ENCODE results near the gene FLNC. TPM values are rescaled to one million over a fixed set of nuclear protein-coding genes. Genes with fewer than 3 reads are reported as not detected.

FLNC gene
- total RNA-seq, 1 experiment from 2014 or later: 128 TPM

DNA sequence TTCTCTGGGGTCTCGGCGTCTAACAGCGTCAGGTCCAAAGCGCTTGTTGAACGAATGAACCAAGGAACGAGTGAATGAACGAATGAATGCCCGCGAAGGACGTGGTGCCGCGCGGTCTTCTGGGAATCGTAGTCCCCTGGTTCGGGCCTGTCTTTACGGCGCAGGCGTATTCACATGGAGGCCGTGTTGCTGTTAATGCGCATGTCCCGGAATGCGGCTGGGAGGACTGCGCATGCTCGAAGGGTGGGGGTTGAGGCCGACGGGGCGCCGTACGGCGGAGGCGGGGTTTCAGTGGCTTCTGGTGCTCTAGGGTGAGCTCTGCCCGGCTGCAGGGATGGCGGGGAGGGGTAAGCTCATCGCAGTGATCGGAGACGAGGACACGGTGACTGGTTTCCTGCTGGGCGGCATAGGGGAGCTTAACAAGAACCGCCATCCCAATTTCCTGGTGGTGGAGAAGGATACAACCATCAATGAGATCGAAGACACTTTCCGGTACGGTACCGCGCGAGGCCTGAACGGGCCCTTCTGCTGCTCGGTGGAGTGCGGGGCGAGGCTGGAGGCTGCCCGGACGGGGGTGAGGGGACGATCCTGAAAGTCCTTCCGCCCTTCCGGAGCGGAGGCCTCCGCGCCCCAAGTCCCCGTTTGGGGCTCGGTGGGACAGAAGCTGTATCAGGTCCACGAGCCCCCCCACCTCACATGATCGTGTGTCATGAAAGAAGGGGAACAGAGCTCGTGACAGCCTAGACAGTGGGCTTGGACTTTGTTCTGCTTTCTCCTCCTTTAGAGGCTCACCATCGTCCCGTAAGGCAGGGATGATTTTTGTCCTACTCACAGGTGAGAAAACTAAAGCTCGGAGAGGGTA is 32.6 kb downstream of the FLNC start, which contains the start of gene ATP6V1F:
Gene ATP6V1F (plus strand): TSS at position 286 of the 862 bp plus-strand sequence. CDS start 49 bp downstream, at position 335.
- intact Hi-C loops (cut with micrococcal nuclease; ENCODE audit: unreplicated experiment): loop anchor here (1.0 to 2.0 kb wide), 2 partner anchors 17 to 32 kb away; partner anchors contain the start of gene FLNC
- TSS peak; percentile 40 for BruUV-seq (replicated peaks)

DNA sequence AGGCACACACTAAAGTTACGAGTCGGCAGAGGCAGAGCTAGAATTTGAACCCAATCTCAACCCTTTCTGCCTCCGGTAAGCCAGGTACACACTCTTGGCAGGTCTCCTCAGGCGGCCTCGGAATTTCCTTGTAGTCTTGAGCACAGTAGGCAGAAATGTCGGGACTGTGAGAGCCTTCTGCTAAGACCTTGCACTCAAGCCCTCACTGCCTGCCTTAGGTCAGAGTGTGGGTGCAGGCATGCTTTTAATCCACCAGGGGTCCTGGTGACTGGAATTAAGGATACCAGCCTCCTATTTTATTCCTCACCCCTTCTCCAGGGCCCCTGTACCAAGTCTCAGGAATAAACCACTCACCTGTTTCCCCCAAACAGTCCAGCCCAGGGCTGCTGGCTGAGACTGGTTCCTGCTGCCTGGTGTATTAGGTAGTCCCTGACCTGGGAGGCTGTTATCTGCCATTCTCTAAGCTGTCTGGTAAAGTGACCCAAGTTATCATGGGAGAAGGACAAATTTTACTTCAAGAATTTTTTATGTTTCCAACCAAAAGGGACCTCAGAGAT is 33.3 kb downstream of the FLNC start:
- POLR2A ChIA-PET: interaction anchor here (1.1 to 1.2 kb wide), 2 partner anchors 13 to 16 kb away, joined by 3 read pairs; no protein-coding TSS in a partner anchor
- Histone ChIP-seq H3K36me3 (ENCODE audit: control insufficient read depth, insufficient read depth, low read length) (no peaks in the 10 kb centered on the region; the same call in none of the 2 replicates), H3K4me3 (ENCODE audit: low read depth, low read length) (peak overlapping the region; percentile 93), H3K4me1 (peaks cover 15% of the 10 kb centered on the region; the same call in 1 of the 2 replicates), H3K9me3 (no peaks in the 10 kb centered on the region), H3K27me3 (replicated peaks; ENCODE audit: control insufficient read depth, insufficient read depth, low read length) (no peaks in the 10 kb centered on the region)
- peak; percentile 73 for DNase-seq
- H3K4me1 Mint-ChIP-seq (ENCODE audit: low read depth, unreplicated experiment): peaks cover 12% of the 10 kb centered on the region
- peak overlapping the region; percentile 84 for H3K4me3 Mint-ChIP-seq (ENCODE audit: unreplicated experiment)
- peak; percentile 62 to 77 for TF ChIP-seq CTCF (IDR thresholded peaks at IDR 0.05; ENCODE audit: insufficient read depth in 1 of 2, low read depth in 1 of 2, low read length in 1 of 2, severe bottlenecking in 1 of 2, unreplicated experiment in 1 of 2)
- CTCF ChIA-PET: interaction anchor here (0.6 to 2.7 kb wide), 7 partner anchors 10 to 125 kb away, joined by 3 to 33 read pairs (median 4); no protein-coding TSS in a partner anchor
- H3K27me3 Mint-ChIP-seq (ENCODE audit: insufficient read depth, unreplicated experiment): no peaks in the 10 kb centered on the region
- H3K27ac Mint-ChIP-seq (ENCODE audit: unreplicated experiment): no peak overlapping the region
- no TSS peak for BruUV-seq (replicated peaks)
- H3K9me3 Mint-ChIP-seq (ENCODE audit: unreplicated experiment): no peaks in the 10 kb centered on the region
- intact Hi-C loops (cut with micrococcal nuclease; ENCODE audit: unreplicated experiment): loop anchor here (1.0 to 2.0 kb wide), 2 partner anchors 17 to 33 kb away; partner anchors contain the start of gene FLNC
- peaks cover 32% of the 10 kb centered on the region for H3K36me3 Mint-ChIP-seq (ENCODE audit: insufficient read depth, unreplicated experiment)

More for the DNA sequence above, 32.6 kb downstream of the FLNC start, which contains the start of gene ATP6V1F:
- peaks cover 32% of the 10 kb centered on the region for H3K36me3 Mint-ChIP-seq (ENCODE audit: insufficient read depth, unreplicated experiment)
- peaks cover 12% of the 10 kb centered on the region for H3K4me1 Mint-ChIP-seq (ENCODE audit: low read depth, unreplicated experiment)
- no peaks in the 10 kb centered on the region for H3K27me3 Mint-ChIP-seq (ENCODE audit: insufficient read depth, unreplicated experiment)
- no peak for TF ChIP-seq CTCF (IDR thresholded peaks at IDR 0.05; ENCODE audit: insufficient read depth in 1 of 2, low read depth in 1 of 2, low read length in 1 of 2, severe bottlenecking in 1 of 2, unreplicated experiment in 1 of 2)
- Histone ChIP-seq H3K9me3 (no peaks in the 10 kb centered on the region), H3K4me3 (ENCODE audit: low read depth, low read length) (peak within 1 kb of the TSS; percentile 93), H3K36me3 (ENCODE audit: control insufficient read depth, insufficient read depth, low read length) (no peaks in the 10 kb centered on the region; the same call in none of the 2 replicates), H3K27me3 (replicated peaks; ENCODE audit: control insufficient read depth, insufficient read depth, low read length) (no peaks in the 10 kb centered on the region), H3K4me1 (peaks cover 8% of the 10 kb centered on the region; the same call in 1 of the 2 replicates)
- no peaks in the 10 kb centered on the region for H3K9me3 Mint-ChIP-seq (ENCODE audit: unreplicated experiment)
- ChIA-PET CTCF (interaction anchor here (0.6 to 2.7 kb wide), 15 partner anchors 11 to 432 kb away, joined by 3 to 33 read pairs (median 4); no protein-coding TSS in a partner anchor), POLR2A (interaction anchor here (1.1 to 1.2 kb wide), 2 partner anchors 13 to 17 kb away, joined by 3 read pairs; no protein-coding TSS in a partner anchor)
- H3K27ac Mint-ChIP-seq (ENCODE audit: unreplicated experiment): peak within 1 kb of the TSS; percentile 87
- DNase-seq: peak; percentile 98 to 99
- peak within 1 kb of the TSS; percentile 84 for H3K4me3 Mint-ChIP-seq (ENCODE audit: unreplicated experiment)

DNA sequence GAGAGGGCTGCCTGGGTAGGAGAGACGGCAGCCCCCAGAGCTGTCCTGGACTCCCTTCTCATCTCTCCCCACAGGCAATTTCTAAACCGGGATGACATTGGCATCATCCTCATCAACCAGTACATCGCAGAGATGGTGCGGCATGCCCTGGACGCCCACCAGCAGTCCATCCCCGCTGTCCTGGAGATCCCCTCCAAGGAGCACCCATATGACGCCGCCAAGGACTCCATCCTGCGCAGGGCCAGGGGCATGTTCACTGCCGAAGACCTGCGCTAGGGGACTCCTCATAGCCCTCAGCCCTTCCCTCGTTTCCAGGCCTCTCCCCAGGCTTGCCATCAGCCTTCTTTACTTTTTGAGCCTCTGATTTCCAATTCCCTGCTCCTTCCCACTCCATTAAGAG is 35.1 kb downstream of the FLNC start:
- peaks cover 19% of the 10 kb centered on the region; the same call in 1 of the 2 replicates for H3K4me1 ChIP-seq
- H3K9me3 ChIP-seq: no peaks in the 10 kb centered on the region
- Mint-ChIP-seq H3K4me1 (ENCODE audit: low read depth, unreplicated experiment) (peaks cover 12% of the 10 kb centered on the region), H3K27ac (ENCODE audit: unreplicated experiment) (peak overlapping the region; percentile 25), H3K9me3 (ENCODE audit: unreplicated experiment) (no peaks in the 10 kb centered on the region), H3K27me3 (ENCODE audit: insufficient read depth, unreplicated experiment) (peaks cover 2% of the 10 kb centered on the region), H3K4me3 (ENCODE audit: unreplicated experiment) (no peak overlapping the region), H3K36me3 (ENCODE audit: insufficient read depth, unreplicated experiment) (peaks cover 23% of the 10 kb centered on the region)
- no peak for TF ChIP-seq CTCF (IDR thresholded peaks at IDR 0.05; ENCODE audit: insufficient read depth in 1 of 2, low read depth in 1 of 2, low read length in 1 of 2, severe bottlenecking in 1 of 2, unreplicated experiment in 1 of 2)
- no TSS peak for BruUV-seq (replicated peaks)
- no peak overlapping the region for H3K4me3 ChIP-seq (ENCODE audit: low read depth, low read length)
- DNase-seq: no peak
- ChIA-PET CTCF (no interaction called here), POLR2A (no interaction called here)
- H3K36me3 ChIP-seq (ENCODE audit: control insufficient read depth, insufficient read depth, low read length): no peaks in the 10 kb centered on the region; the same call in none of the 2 replicates
- no peaks in the 10 kb centered on the region for H3K27me3 ChIP-seq (replicated peaks; ENCODE audit: control insufficient read depth, insufficient read depth, low read length)
- intact Hi-C loops (cut with micrococcal nuclease; ENCODE audit: unreplicated experiment): no loop called here

Data from Caco-2 (cell line).